ENCODE data around the gene SYTL1.
A peak's percentile ranks its signal among the peaks of the same experiment; 100 is the strongest.

Gene SYTL1

GRCh38 chr1:27364696-27365371 is 23.0 kb downstream of the SYTL1 start:
- no peak for DNase-seq

- peak; percentile 87 to 88 for DNase-seq
Measured at GRCh38 chr1:27365372-27366112, 23.7 kb downstream of the SYTL1 start.

DNA sequence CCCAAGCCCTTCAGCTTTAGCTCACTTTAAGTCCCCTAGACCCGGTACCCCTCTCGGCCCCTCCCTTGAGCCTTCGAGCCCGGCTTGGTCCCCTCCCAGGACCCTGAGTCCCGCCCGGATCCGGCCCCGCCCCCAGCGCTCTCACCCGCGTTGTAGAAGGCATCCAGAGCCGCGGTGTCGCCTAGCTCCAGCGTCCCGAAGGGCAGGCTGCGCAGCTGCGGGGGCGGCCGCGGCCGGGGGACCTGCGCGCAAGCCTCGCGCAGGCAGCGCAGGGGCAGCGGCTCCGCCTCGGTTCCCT is 24.2 kb downstream of the SYTL1 start:
- peak; percentile 69 to 80 for DNase-seq

DNA sequence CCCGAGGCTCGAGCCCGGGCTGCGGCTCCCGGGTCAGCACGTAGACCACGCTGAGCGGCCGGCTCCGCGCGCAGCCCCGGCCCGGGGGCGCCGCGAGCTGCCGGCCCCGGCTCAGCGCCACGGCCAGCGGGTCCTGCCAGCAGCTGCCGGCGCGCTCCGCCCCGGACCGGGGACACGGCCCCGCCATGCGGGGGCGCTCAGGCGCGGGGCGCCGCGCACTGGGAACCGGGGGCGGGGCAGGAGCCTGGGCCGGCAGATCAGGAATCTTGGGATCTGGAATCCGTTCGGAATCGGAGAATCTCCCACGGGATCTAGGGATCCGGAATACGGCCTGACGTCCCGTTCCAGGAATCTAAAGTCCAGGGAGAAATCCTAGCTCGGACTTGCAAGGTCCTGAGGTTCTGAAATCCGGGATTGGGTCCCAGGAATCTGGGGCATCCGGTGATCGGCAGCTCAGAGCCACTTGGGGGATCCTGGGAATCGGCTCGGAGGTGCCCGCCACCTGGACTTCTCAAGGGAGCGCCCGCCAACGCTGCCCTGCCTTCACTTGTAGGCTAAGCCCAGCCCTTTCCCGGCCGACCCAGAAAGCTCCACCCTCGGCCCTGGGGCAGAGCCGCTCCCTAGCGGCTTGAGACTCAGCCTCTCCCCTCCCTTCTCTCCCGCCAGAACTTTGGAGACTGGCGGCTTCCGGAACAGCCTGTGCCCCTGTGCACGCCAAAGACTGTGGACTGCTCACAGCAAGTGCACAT is 24.8 kb downstream of the SYTL1 start, which contains the start of gene MAP3K6:
TSS of gene MAP3K6 (minus strand) at position 551 of the 749 bp plus-strand sequence. CDS start at position 187, 364 bp downstream.
- peak; percentile 53 to 62 for DNase-seq

DNA sequence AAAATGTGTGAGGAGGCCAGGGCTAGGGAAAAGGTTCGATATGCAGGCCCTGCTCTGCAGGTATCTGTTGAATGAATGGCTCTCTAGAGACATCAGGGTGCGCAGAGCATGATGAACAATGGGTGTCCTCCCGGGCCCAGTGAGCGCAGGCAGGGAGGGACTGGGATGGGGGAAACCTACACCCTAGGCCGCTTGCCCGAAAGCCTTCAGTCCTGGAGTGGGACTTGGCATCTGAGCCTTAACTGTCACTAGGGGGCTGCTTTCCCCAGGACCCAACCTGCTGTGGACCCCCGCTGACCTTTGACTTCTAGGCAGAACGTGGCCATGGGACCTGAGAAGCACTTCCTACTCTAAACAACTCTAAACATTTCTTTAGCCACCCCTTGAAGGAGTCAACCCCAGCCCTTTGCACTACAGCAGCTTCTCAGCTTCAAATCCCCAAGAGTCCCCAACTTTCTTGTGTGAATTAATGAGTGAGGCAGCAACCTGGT is 25.4 kb downstream of the SYTL1 start:
- no peak for DNase-seq

DNA sequence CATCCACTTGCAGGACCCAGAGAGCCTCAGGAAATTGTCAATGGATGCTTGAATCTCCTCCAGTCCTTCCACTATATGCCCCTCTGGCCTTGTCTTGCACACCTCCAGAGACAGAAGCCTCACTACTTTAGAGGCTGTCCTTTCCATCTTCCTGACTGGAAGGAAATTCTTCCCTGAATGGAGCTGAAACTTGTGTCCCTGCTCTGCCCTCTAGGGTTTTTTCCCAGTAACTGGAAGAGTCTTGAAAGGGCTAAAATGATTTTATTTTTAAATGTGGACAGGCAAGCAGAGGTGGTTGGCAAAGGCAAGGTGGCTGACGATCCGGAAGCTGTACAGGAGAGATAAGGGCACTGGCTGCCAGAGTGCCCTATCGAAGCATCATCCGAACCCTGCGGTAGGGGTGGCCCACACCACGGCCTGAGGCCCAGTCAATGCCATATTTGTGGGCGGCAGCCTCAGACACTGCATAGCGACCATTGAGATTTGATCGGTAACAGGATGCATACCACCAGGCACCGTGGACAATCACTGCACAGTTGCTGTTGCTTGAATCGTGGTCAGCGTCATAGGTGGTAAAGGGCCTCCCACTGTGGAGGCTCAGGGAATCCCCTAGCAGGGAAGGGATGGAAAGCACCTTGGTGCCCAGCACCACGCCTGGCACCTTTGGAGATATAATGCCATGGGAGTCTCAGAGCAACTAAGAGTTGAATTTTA is 27.2 kb downstream of the SYTL1 start:
- no peak for DNase-seq

DNA sequence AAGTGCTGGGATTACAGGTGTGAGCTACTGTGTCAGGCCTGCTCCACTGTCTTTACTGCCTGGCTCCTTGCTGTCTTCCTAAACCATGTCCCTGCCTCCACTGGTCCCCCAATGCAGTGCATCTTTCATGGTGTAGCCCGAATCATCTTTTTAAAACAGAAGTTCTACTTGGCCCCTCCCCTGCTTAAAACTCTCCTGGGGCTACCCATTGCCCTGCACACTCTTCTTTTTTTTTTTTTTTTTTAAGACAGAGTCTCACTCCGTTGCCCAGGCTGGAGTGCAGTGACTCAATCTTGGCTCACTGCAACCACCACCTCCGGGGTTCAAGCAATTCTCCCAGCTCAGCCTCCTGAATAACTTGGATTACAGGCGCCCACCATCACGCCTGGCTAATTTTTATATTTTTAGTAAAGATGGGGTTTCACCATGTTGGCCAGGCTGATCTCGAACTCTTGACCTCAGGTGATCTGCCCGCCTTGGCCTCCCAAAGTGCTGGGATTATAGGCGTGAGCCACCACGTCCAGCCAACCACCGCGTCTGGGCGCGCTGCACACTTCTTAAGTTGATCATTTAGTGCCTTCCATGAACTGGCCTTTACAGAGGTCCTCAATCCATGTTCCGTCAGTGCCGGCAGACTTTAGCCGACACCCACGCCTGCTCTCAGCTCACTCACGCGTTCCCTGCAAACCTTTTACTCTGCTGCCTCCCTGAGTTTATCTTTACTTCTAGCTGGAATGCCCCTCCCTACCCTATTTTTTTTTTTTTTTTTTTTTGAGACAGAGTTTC is 30.4 kb downstream of the SYTL1 start:
- no peak for DNase-seq

GRCh38 chr1:27372808-27373690 is 31.2 kb downstream of the SYTL1 start:
- DNase-seq: no peak

GRCh38 chr1:27374362-27375086 is 32.7 kb downstream of the SYTL1 start, which contains the start of gene FCN3:
Gene FCN3, minus strand, starts transcription at chr1:27374824. Its CDS starts 6 bp downstream, at chr1:27374818.
- no peak for DNase-seq

- DNase-seq: no peak
Measured at GRCh38 chr1:27377760-27378495, 36.1 kb downstream of the SYTL1 start.

- no peak for DNase-seq
Measured at GRCh38 chr1:27379564-27380122, 37.8 kb downstream of the SYTL1 start.

DNA sequence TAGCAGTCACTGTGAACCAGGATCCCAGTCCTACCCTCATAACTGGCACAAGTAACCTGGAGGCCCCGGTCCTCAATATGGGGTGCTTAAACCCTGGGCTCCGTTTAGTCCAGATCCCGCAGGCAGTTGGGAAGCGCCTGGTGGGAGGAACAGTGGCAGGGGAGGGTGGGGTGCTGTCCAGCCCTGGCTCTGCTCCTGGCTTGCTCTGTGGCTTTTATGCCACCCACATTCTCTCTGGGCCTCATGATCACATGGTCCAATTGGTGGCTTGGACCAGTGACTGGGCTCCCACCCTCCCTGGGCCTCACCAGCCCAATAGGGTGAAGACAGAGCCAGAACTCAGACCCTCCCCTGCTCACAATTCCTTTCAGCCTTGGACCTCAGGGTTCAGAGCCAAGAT is 38.4 kb downstream of the SYTL1 start:
- DNase-seq: peak; percentile 19 to 41

DNA sequence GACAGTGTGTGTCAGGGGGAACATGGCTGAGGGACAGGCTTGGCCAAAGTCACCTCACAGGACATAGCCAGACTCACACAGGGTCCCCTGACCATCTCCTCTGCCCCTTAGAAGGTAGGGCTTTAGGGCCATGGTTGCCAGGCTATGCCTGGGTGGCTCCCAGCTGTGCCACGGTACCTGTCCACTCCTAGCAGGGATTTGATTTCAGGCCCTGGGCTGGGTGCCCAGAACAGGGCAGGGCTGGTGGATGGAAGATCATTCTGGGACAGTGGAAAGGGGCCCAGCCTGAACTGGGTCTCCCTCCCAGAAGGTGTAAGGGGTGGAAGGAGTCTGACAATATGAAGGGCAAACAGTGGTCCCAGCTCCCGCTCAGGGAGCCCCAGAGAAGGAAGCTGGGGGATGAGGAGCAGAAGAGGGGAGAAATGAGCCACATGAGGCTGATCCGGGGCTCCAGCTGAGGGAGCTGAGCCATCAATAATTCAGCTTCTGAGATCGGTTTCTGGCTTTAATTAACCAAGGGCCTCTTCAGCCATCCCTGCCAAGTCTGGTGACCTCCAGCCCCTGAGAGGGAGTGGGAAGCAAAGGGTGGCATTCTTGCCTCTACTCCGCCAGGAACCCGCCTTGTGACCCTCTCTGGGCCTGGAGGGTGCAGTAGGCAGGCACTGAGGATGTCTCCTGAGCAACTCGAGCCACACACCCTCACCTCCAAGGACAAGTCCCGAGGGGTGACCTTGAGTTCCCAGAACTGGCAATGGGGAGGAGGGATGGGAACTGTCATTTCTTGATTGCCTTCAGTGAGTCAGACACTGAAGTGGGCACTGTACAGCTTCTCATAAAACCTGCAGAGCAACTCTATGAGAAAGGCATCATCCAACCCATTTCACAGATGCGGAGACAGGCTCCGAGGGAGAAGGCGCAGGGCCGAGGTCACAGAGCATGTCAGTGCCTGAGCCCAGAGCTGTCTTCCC is 39.2 kb downstream of the SYTL1 start:
- DNase-seq: no peak

DNA sequence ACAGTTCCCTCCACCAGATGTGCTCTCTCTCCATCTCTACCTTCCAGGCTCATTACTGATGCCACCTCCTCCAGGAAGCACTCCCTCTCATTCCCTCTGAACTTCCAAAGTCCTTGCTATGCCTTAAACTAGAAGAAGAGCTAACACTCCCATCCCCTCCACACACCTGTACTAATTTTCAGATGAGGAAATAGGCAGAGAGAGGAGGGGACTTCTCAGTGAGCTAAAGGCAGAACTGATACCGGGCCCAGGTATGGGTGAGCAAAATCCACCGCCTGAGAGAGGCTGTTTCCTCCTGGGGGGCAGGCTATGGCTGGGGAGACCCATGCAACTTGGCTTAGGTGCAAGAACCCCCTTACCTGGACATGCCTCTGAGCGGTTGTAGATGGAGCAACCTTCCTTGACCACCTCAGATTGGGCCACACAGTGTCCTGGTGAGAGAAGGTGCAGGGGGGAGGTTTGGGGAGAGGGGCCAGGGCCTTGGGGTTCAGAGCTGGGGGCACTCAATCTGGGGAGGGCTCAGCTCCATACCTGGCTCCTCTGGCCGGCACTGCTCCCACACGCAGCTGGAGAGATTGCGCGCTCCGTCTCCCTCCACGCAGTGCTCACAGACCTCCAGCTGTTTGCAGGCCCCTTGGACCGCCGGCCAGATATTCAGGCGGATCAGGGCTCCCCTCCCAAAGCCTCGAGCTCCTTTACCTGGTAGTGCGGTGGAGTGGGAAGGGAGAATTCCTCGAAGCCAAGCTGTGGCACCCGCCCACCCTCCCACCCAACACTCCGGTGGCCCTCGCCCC is 40.3 kb downstream of the SYTL1 start:
- no peak for DNase-seq

- DNase-seq: no peak
Measured at GRCh38 chr1:27383039-27383605, 41.3 kb downstream of the SYTL1 start, which contains the start of gene CD164L2. Gene CD164L2, minus strand, starts transcription at chr1:27383333. Its CDS starts 94 bp downstream, at chr1:27383239.

DNA sequence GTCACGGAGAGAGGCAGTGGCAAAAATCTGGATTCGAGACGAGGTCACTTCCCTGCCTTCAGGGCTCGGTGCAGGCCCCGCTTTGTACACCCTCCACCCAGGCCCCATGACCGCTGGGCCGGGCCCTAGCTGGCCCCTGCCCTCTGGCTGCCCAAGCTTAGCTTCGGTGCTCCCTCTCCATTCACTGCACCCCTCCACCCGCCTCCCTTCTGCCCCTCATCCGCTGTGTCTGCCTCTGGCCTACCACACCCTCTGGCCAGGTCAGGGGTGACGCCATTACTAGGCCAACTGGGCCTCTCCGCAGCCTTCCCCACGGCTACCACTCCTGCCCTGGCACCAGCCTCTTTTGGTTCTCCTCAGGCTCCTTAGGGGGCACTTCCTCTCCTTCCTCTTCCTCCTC is 41.8 kb downstream of the SYTL1 start:
- DNase-seq: no peak
